OCI-LY3 (cell line): Measurements from ENCODE around the gene SIPA1L2.

Source experiments
- EZH2phosphoT487 ChIP-seq: fragments of 200-600 bp; shearing (Covaris generic); IDR thresholded peaks from 2 replicates; pipeline ENCODE4 v1.6.1; 2018; ENCODE audit warnings: antibody characterized with exemption, mixed run types, low read depth
- TF ChIP-seq, protein P1 (sequence below): fragments of 200-600, 300-600 bp; sonication (generic); IDR thresholded peaks from 2 replicates; pipeline ENCODE4 v1.5.1; 2014; ENCODE audit warnings: antibody characterized with exemption, low read length, low read depth

DNA sequence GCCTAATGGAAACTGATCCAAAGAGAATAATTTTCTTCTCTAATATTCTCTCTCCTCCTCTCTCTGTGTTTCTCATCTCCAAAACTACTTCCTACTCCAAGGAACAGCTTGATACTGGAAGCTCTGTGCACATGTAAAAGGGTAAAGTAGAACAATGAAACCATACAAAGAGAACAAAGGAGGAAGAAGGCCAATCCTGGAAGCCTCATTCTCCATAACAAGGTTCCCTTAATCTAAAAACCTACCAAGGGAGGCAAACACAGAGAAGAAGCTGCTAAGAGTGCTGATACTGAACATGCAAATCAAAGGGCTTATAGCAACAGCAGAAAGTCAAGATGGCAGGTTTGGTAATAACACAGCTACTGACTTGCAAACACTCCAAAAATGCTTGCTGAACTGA lies 44.4 kb downstream of the SIPA1L2 start:
- TF ChIP-seq, protein P1, sequence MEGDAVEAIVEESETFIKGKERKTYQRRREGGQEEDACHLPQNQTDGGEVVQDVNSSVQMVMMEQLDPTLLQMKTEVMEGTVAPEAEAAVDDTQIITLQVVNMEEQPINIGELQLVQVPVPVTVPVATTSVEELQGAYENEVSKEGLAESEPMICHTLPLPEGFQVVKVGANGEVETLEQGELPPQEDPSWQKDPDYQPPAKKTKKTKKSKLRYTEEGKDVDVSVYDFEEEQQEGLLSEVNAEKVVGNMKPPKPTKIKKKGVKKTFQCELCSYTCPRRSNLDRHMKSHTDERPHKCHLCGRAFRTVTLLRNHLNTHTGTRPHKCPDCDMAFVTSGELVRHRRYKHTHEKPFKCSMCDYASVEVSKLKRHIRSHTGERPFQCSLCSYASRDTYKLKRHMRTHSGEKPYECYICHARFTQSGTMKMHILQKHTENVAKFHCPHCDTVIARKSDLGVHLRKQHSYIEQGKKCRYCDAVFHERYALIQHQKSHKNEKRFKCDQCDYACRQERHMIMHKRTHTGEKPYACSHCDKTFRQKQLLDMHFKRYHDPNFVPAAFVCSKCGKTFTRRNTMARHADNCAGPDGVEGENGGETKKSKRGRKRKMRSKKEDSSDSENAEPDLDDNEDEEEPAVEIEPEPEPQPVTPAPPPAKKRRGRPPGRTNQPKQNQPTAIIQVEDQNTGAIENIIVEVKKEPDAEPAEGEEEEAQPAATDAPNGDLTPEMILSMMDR, result no peak
- no peak for TF ChIP-seq EZH2phosphoT487
